ENCODE data around the gene TUG1.

Gene TUG1

GRCh38 chr22:30947173-30947815, 21.8 kb upstream of the TUG1 start:
- H3K27ac ChIP-seq, result no peak overlapping the region
- TF ChIP-seq ZFX (IDR thresholded peaks at IDR 0.05; ENCODE audit: borderline replicate concordance), result no peak
- TF ChIP-seq CTCF (IDR thresholded peaks at IDR 0.05), result no peak

DNA sequence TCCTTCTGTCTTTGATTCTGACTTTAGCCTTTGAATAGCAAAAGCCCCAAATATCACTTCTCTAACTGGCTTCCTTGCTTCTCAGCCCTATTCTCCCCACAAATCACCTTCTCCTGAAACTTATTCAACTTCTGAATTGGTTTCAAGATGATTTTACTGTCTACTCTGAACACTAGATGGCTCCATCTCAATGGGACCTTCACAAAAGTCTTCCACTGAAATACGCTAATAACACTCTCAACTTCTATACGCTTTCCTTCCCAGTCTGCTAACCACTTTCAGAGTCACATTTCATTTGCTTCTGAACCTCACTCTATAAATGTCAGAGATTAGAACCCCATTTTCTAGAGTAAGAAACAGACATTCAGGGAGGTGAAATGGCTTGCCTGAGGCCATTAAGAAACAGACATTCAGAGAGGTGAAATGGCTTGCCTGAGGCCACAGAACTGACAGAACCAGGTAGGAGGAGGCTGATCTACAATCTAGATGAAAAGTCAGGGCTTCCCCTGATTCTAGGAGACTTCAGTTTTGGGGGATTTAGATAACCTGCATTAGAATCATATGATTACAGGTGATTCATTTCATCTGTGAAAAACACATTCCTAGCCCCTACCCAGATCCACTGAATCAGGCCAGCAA, 21.1 kb upstream of the TUG1 start:
- peak; percentile 62 for TF ChIP-seq CTCF (IDR thresholded peaks at IDR 0.05)
- TF ChIP-seq ZFX (IDR thresholded peaks at IDR 0.05; ENCODE audit: borderline replicate concordance), result no peak
- no peak overlapping the region for H3K27ac ChIP-seq

DNA sequence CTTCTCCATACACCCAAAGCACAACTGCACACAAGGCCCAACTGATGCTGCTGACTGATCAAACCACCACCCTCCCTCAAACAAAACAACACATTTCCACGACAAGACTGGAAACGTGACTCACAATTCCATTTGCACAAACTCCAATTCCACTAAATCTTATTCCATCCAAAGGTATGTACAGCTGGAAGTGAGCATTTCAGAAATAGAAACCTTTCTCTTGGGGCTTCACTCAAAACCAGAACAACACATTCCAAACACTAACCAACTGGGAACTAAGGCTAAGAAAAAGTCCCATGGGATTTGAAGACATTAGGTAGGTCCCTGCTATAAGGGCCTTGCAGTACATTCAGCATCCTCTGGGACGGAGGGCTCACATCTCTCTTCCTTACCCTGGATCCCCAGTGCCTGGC, 20.1 kb upstream of the TUG1 start:
- no peak for TF ChIP-seq ZFX (IDR thresholded peaks at IDR 0.05; ENCODE audit: borderline replicate concordance)
- TF ChIP-seq CTCF (IDR thresholded peaks at IDR 0.05), result no peak
- no peak overlapping the region for H3K27ac ChIP-seq

DNA sequence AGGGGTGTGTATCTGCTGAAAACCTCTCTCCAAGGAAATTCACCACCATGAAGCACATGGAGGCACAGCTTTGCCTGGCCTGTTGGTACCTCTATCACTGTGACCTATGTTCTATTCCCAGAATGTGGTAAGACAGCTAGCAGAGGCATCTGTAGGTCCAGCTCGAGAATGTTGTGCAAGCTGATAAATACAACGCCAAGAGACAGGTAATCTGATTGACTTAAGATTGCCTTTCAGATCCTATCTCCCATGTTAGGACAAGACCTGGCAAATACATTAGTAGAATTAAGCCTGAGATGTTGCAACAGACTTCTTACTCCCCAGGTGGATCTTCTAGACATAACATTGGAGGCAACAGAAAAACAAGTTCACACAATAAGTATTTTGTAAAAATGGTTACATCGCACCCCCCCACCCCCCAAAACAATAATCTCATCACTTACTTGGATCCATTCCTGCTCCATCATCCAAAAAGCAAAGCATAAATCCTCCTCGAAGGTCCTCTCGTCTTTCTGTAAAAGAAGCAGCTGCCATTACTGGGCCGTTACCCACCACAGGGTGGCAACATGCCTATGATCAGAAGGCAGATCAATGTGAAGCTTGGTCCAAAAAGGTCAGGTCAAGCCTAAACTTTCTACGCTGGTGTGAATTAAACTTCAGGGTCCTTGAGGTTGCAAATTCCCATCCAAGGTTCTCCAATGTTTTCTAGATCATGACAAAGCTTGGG, 19.0 kb upstream of the TUG1 start:
- no peak overlapping the region for H3K27ac ChIP-seq
- TF ChIP-seq ZFX (IDR thresholded peaks at IDR 0.05; ENCODE audit: borderline replicate concordance), result no peak
- no peak for TF ChIP-seq CTCF (IDR thresholded peaks at IDR 0.05)

GRCh38 chr22:30953206-30953605, 15.9 kb upstream of the TUG1 start:
- H3K27ac ChIP-seq, result no peak overlapping the region
- no peak for TF ChIP-seq CTCF (IDR thresholded peaks at IDR 0.05)

- TF ChIP-seq ZFX (IDR thresholded peaks at IDR 0.05; ENCODE audit: borderline replicate concordance) (no peak), CTCF (IDR thresholded peaks at IDR 0.05) (no peak)
- no peak overlapping the region for H3K27ac ChIP-seq
Measured at GRCh38 chr22:30955153-30955552, 13.9 kb upstream of the TUG1 start.

- H3K27ac ChIP-seq, result no peak overlapping the region
- no peak for TF ChIP-seq CTCF (IDR thresholded peaks at IDR 0.05)
- no peak for TF ChIP-seq ZFX (IDR thresholded peaks at IDR 0.05; ENCODE audit: borderline replicate concordance)
Measured at GRCh38 chr22:30964858-30965257, 4.2 kb upstream of the TUG1 start.
